MCF 10A (cell line): ENCODE measurements around the gene USP36. TPM values are rescaled to one million over a fixed set of nuclear protein-coding genes. Genes with fewer than 3 reads are reported as not detected.

Source experiments
- BruUV-seq: library from RNA; stranded (reverse); fragments of 400-500 nt; replicated peaks from 2 replicates; lab custom pipeline; 2021; lab: Mats Ljungman, UMichigan
- CTCF ChIA-PET: fragments of 300-600 bp; sonication (Branson Sonifier 250); formaldehyde crosslinking; extraction: SDS; loops from one replicate; lab custom pipeline; 2021; ENCODE audit warnings: antibody characterized with exemption, inconsistent platforms; lab: Yijun Ruan, JAX
- POLR2A ChIA-PET: fragments of 300-600, 350-650 bp; sonication (Branson Sonifier 250); formaldehyde crosslinking; extraction: SDS; loops from one replicate; lab custom pipeline; 2020; ENCODE audit warnings: antibody characterized with exemption, inconsistent platforms; lab: Yijun Ruan, JAX
- DNase-seq: peaks from one replicate; pipeline ENCODE4 v3.0.0-alpha.2; 2018; ENCODE audit not compliant: unreplicated experiment
- H3K27ac Mint-ChIP-seq: one replicate; pipeline ENCODE4 v1.8.0; 2022; ENCODE audit warnings: mild to moderate bottlenecking, low read depth, mixed read lengths; ENCODE audit not compliant: unreplicated experiment
- H3K27me3 Mint-ChIP-seq: one replicate; pipeline ENCODE4 v1.8.0; 2022; ENCODE audit warnings: mixed read lengths; ENCODE audit not compliant: insufficient read depth, unreplicated experiment
- H3K36me3 Mint-ChIP-seq: one replicate; pipeline ENCODE4 v1.8.0; 2022; ENCODE audit warnings: mild to moderate bottlenecking, moderate library complexity, mixed read lengths; ENCODE audit not compliant: insufficient read depth, unreplicated experiment
- H3K4me1 Mint-ChIP-seq: one replicate; pipeline ENCODE4 v1.8.0; 2022; ENCODE audit warnings: mixed read lengths; ENCODE audit not compliant: insufficient read depth, unreplicated experiment
- H3K4me3 Mint-ChIP-seq: one replicate; pipeline ENCODE4 v1.8.0; 2022; ENCODE audit warnings: mild to moderate bottlenecking, moderate library complexity, mixed read lengths; ENCODE audit not compliant: unreplicated experiment
- H3K9me3 Mint-ChIP-seq: one replicate; pipeline ENCODE4 v1.8.0; 2022; ENCODE audit warnings: mixed read lengths; ENCODE audit not compliant: unreplicated experiment
- CTCF ChIP-seq: fragments of 200-600 bp; IDR thresholded peaks from one replicate; pipeline ENCODE4 v1.8.0; 2022; ENCODE audit warnings: antibody characterized with exemption, mild to moderate bottlenecking; ENCODE audit not compliant: unreplicated experiment
- intact Hi-C: fragments of 100-400 bp; cut with micrococcal nuclease; formaldehyde crosslinking; loops from 2 replicates; pipeline ENCODE4 v1.14.1; 2022
- total RNA-seq: library from RNA; stranded (reverse); gene quantifications from 2 replicates; pipeline ENCODE4 v1.2.3, GENCODE V29; 2022

Gene USP36
- total RNA-seq, 1 experiment from 2014 or later, result 118 TPM

GRCh38 chr17:78774453-78774852, 66.2 kb downstream of the USP36 start:
- ChIA-PET POLR2A (interaction anchor here (1.0 to 1.6 kb wide), 3 partner anchors 9 to 39 kb away, joined by 3 to 11 read pairs (median 5); no protein-coding TSS in a partner anchor), CTCF (interaction anchor here (0.7 to 0.8 kb wide), 2 partner anchors 66 to 1327 kb away, joined by 3 read pairs; no protein-coding TSS in a partner anchor)
- no peaks in the 10 kb centered on the region for H3K36me3 Mint-ChIP-seq
- intact Hi-C loops, result loop anchor here (2.0 kb wide), 1 partner anchor 26 kb away; no protein-coding TSS in a partner anchor
- no peak for TF ChIP-seq CTCF
- no peaks in the 10 kb centered on the region for H3K9me3 Mint-ChIP-seq
- no TSS peak for BruUV-seq
- H3K27me3 Mint-ChIP-seq, result no peaks in the 10 kb centered on the region
- peaks cover 15% of the 10 kb centered on the region for H3K4me1 Mint-ChIP-seq
- peak overlapping the region; percentile 68 for H3K4me3 Mint-ChIP-seq
- peak; percentile 31 for DNase-seq
- peak overlapping the region; percentile 81 for H3K27ac Mint-ChIP-seq

- ChIA-PET CTCF (interaction anchor here (1.2 to 1.3 kb wide), 2 partner anchors 23 to 25 kb away, joined by 3 to 5 read pairs; no protein-coding TSS in a partner anchor), POLR2A (no interaction called here)
- no peak for TF ChIP-seq CTCF
- Mint-ChIP-seq H3K27ac (no peak overlapping the region), H3K4me1 (peaks cover 12% of the 10 kb centered on the region), H3K9me3 (no peaks in the 10 kb centered on the region), H3K36me3 (no peaks in the 10 kb centered on the region), H3K4me3 (no peak overlapping the region), H3K27me3 (no peaks in the 10 kb centered on the region)
- intact Hi-C loops, result no loop called here
- no peak for DNase-seq
- BruUV-seq, result no TSS peak
Measured at GRCh38 chr17:78771758-78772382, 68.7 kb downstream of the USP36 start.

- no peak overlapping the region for H3K4me3 Mint-ChIP-seq
- no peaks in the 10 kb centered on the region for H3K9me3 Mint-ChIP-seq
- TF ChIP-seq CTCF, result no peak
- peak; percentile 39 for DNase-seq
- no peaks in the 10 kb centered on the region for H3K36me3 Mint-ChIP-seq
- CTCF ChIA-PET, result interaction anchor here (0.7 to 0.9 kb wide), 3 partner anchors 10 to 347 kb away, joined by 3 to 4 read pairs (median 3); no protein-coding TSS in a partner anchor
- BruUV-seq, result no TSS peak
- H3K27me3 Mint-ChIP-seq, result no peaks in the 10 kb centered on the region
- POLR2A ChIA-PET, result no interaction called here
- H3K27ac Mint-ChIP-seq, result no peak overlapping the region
- peaks cover under 1% of the 10 kb centered on the region for H3K4me1 Mint-ChIP-seq
- intact Hi-C loops, result no loop called here
Measured at GRCh38 chr17:78769196-78769773, 71.3 kb downstream of the USP36 start.

- no peak for DNase-seq
- BruUV-seq, result no TSS peak
- intact Hi-C loops, result no loop called here
- no peak overlapping the region for H3K4me3 Mint-ChIP-seq
- no peak overlapping the region for H3K27ac Mint-ChIP-seq
- CTCF ChIA-PET, result no interaction called here
- no peaks in the 10 kb centered on the region for H3K36me3 Mint-ChIP-seq
- H3K27me3 Mint-ChIP-seq, result no peaks in the 10 kb centered on the region
- H3K9me3 Mint-ChIP-seq, result no peaks in the 10 kb centered on the region
- no peak for TF ChIP-seq CTCF
- H3K4me1 Mint-ChIP-seq, result no peaks in the 10 kb centered on the region
- POLR2A ChIA-PET, result interaction anchor here (1.0 to 1.1 kb wide), 2 partner anchors 12 to 18 kb away, joined by 3 to 4 read pairs; no protein-coding TSS in a partner anchor
Measured at GRCh38 chr17:78767806-78768205, 72.8 kb downstream of the USP36 start.
